Measurements from ENCODE around the gene NTSR2.

NTSR2 gene, protein sequence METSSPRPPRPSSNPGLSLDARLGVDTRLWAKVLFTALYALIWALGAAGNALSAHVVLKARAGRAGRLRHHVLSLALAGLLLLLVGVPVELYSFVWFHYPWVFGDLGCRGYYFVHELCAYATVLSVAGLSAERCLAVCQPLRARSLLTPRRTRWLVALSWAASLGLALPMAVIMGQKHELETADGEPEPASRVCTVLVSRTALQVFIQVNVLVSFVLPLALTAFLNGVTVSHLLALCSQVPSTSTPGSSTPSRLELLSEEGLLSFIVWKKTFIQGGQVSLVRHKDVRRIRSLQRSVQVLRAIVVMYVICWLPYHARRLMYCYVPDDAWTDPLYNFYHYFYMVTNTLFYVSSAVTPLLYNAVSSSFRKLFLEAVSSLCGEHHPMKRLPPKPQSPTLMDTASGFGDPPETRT

DNA sequence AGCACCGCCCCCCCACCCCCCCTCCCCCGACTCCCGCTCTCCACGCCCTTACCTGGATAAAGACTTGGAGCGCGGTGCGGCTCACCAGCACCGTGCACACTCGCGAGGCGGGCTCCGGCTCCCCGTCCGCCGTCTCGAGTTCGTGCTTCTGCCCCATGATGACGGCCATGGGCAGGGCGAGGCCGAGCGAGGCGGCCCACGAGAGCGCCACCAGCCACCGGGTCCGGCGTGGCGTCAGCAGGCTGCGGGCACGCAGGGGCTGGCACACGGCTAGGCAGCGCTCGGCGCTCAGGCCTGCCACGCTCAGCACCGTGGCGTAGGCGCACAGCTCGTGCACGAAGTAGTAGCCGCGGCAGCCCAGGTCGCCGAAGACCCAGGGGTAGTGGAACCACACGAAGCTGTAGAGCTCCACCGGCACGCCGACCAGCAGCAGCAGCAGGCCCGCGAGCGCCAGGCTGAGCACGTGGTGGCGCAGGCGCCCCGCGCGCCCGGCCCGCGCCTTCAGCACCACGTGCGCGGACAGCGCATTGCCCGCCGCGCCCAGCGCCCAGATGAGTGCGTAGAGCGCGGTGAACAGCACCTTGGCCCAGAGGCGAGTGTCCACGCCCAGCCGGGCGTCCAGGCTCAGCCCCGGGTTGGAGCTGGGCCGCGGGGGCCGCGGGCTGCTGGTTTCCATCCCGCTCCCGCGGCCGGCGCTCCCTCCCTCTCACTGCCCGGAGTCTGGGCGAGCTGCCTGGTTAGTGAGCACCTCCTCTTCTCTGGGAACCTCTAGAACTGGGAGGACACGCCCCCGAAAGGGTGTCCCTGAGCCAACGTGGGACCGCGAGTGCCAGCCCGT lies at the start of gene NTSR2:
TSS of gene NTSR2 (minus strand) at position 742 of the 838 bp plus-strand sequence. CDS start at position 676, 66 bp downstream.
- H3K4me3 ChIP-seq (ENCODE audit: low read length) = no peak within 1 kb of the TSS

DNA sequence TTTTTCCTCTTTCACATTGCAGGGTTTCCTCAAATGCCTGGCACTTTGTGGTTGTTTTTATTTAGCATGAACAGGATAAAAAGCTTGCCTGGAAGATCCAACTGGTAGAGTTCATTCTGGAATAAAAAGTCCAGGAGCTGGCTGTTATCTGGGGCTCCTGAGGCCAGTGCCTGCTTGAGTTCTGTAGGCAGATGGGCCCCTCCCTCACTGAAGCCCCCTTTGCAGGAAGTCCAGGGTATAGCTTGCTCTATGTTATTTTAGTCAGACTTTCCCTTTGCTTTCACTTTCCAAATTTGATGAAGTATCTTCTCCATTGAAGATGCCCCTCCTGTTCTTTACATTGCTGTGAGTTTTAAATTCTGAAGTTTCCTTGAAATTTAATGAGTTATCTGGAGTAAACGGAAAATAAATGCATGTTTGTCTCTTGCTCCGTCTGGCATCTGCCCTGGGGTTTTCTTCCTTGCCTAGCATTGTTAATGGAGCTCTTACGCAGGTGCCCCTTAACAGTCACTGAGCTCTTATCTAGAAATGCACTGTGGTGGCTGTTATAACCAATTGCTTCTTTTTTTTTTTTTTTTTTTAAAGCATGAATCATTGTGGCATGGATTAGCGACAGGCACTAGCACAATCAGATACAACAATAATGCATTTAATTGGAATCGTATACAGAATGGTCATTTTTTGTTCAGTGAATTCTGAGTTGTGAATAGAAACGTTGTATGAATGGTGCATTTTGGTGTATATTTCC lies 49.4 kb upstream of the NTSR2 start:
- no peak for TF ChIP-seq ZNF274 (IDR thresholded peaks at IDR 0.05; ENCODE audit: low read depth, low read length)
- no peak overlapping the region for H3K4me3 ChIP-seq (ENCODE audit: low read length)

More for the DNA sequence above, at the start of gene NTSR2:
- TF ChIP-seq ZNF274 (IDR thresholded peaks at IDR 0.05; ENCODE audit: low read depth, low read length) = no peak

DNA sequence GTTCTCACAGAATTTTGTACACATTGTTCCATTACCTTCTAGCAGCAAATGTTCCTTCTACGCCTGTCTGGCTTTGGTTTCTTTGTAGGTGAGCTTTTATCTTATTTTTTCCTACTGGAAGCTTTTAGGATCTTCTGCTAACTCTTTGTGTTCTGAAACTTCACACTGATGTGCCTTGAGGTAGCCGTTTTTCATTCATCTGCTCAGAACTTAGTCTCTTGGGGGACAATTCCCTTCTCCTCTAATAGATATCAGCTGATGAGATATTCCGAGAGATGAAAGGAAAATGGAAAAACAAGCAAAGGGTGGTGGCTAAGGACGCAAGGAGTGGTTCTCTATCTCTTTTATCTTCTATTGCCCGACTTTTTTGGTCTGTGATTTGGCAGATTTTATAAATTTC lies 48.6 kb upstream of the NTSR2 start:
- no peak overlapping the region for H3K4me3 ChIP-seq (ENCODE audit: low read length)
- no peak for TF ChIP-seq ZNF274 (IDR thresholded peaks at IDR 0.05; ENCODE audit: low read depth, low read length)

DNA sequence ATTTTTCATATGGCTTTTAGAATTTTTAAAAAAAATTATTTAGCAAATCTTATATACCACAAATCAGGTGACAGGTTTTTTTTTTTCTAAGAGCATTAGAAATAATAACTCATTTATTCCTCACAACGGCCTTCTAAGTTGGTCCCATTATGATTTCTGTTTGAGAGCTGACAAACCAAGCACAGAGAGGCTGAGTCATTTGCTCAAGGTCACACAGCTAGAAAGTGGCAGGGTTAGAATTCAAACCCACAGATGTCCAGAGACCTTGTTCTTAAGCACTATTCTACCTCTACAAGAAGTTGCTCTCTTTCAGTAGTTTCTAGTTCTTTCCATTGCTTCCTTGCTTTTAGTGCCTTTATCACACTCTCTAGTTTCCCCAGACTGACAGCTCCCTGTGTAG lies 47.6 kb upstream of the NTSR2 start:
- TF ChIP-seq ZNF274 (IDR thresholded peaks at IDR 0.05; ENCODE audit: low read depth, low read length) = no peak
- no peak overlapping the region for H3K4me3 ChIP-seq (ENCODE audit: low read length)

DNA sequence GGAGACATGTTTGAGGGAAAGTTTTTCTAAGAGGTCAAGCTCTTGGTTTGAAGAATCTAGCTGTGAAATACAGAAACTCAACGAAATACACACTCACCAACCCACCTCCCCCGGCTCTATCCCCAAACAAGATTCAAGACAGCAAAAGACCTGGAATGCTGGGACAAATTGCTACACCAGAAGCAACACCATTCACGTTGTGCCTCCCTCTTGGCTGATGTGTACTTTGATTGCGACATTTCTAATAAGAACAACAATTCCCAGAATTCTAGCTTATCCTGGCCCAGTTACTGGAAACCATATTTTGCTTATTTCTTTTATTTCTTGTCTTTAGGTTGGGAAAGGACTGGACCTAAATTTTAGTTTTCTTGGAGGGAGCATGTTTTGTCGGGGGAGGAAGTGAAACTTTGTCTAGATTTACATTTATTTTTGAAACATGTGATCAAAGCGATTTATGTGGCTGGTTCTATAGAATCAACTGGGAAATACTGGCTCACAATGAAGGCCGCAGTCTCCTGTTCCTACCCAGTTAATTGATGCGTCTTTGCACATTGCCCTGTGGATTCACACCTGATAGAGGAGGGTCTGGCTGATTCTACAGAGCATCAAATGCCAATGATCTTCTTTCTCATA lies 46.8 kb upstream of the NTSR2 start:
- TF ChIP-seq ZNF274 (IDR thresholded peaks at IDR 0.05; ENCODE audit: low read depth, low read length) = no peak
- H3K4me3 ChIP-seq (ENCODE audit: low read length) = no peak overlapping the region

DNA sequence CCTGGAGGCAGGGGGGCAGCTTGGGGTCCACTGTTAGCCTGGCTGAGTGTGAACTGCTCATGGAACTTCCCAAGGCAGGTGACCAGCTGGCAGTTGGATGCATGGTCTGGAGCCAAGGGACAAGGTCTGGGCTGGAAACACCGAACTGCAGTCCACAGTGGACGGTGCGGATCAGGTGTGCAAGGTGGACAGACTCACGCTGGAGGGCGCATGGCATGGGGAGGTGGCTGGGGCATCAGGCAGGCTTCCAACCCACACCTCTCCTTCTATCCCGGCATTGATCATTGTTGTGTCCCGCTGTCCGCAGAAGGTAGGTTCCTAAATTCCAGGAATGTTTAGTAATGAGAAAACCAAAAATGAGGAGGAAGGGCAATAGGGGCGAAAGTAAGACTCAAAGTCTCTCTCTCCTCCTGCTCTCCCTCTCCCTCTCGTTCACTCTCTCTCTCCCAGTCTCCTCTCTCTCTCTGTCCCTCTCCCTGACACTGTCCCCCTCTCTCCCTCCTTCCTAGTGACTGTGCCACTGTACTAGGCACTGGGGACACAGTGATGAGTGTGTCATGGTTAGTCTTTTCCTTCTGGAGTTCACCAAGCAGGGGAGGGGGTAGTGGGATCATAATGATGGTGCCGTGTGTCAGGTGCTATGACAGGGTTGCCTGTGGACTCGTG lies 46.1 kb upstream of the NTSR2 start:
- no peak overlapping the region for H3K4me3 ChIP-seq (ENCODE audit: low read length)
- TF ChIP-seq ZNF274 (IDR thresholded peaks at IDR 0.05; ENCODE audit: low read depth, low read length) = no peak

DNA sequence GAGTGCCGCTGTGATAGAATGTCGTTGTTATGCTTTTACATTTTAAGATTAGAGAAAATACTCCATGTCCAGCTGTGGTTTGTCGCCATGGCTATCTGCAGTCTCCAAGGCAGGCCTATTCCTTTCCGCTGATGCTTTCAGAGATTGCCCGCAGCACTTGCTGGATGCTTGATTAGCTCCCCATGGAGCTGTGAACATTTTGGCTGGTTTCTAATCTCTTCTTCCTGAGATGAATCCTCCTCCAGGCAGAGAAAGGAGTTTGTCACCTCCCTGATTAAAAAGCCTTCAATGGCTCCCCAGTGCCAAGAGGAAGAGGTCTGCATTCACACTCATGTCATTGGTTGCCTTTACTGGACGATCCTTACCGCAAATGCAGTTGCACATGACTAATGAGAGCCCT lies 43.8 kb upstream of the NTSR2 start:
- no peak for TF ChIP-seq ZNF274 (IDR thresholded peaks at IDR 0.05; ENCODE audit: low read depth, low read length)
- H3K4me3 ChIP-seq (ENCODE audit: low read length) = no peak overlapping the region

DNA sequence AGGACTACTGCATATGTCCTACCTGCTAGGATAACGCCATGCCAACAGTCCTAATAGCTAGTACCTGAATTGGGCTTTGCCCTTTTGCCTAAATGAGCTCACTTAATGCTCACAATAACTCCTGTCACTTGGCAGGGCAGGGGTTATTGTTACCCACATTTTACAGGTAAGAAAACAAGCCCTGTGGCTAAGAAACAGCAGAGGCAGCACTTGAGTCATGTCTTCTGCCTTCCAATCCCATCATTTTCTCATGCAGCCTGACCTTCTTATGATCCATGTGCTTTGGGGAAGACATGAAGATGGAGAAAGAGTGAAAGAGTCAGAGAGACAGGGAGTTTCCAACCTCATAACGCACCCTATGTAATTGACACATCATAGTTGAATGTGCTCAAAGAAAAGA lies 42.9 kb upstream of the NTSR2 start:
- no peak for TF ChIP-seq ZNF274 (IDR thresholded peaks at IDR 0.05; ENCODE audit: low read depth, low read length)
- H3K4me3 ChIP-seq (ENCODE audit: low read length) = no peak overlapping the region

DNA sequence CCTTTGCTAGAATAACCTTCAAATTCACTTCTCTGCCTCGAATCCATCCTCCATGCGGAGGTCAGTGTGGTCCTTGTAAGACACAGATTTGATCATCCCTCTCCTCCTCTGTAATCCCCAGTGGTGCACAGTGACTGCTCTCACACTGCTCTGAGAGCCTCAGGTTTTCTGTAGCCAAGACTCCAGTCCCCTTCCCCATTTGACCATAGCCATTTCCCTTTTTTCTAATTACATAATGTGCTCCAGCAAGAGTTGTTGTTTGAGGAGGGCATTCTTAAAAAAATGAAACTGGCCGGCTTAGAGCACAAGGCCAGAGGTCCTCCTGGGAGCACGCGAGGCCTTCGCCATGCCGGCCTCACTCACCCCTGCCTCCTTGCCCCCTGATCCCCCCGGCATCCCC lies 41.8 kb upstream of the NTSR2 start:
- no peak overlapping the region for H3K4me3 ChIP-seq (ENCODE audit: low read length)
- no peak for TF ChIP-seq ZNF274 (IDR thresholded peaks at IDR 0.05; ENCODE audit: low read depth, low read length)

DNA sequence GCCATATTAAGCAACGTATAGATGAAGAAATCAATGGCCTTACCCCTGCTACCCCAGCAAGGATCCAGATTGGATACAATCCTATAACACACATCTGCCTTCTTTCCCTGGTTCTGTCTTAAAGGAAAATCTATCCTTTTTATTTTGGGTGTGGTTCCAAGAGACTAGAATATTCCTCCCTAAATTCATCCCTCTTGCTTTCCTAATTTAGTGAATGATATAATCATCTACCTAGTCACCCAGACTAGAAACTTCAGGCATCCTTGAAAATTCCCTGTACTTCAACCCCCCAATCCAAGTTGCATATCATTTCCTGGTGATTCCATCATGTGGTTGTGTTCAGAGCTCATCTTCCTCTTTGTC lies 41.3 kb upstream of the NTSR2 start:
- no peak overlapping the region for H3K4me3 ChIP-seq (ENCODE audit: low read length)
- no peak for TF ChIP-seq ZNF274 (IDR thresholded peaks at IDR 0.05; ENCODE audit: low read depth, low read length)

DNA sequence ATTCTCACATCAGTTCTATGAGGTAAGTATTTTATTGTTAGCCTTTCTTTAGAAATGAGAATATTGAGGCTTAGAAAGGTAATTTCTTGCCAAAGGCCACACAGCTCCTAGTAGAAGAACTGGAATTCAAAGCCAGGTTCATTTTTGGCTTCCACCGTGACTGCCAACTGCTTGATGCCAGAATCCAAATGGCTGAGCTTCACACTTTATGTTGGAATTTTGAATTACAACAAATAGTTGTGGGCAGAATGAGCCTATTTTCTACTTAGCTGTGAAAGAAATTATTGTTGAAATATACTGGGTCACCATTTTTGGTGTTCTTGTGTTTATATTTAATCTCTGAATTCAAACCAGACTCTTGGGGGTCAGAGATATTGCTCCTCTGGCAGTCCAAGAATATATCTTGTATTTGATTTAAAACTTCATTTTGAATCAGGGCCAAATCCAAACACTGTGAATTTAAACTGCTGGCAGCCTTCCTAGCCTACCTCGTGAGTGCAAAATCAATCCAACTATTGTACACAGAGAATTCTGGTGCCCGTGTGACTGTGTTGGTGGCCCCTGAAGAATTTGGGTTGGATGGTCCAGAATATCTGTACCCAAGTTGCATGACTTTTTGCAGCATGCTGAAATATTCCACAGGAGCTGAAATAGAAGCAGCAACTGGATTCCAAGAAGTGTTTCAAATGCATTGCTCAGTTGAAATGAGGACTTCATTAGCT lies 40.8 kb upstream of the NTSR2 start:
- TF ChIP-seq ZNF274 (IDR thresholded peaks at IDR 0.05; ENCODE audit: low read depth, low read length) = no peak
- no peak overlapping the region for H3K4me3 ChIP-seq (ENCODE audit: low read length)

DNA sequence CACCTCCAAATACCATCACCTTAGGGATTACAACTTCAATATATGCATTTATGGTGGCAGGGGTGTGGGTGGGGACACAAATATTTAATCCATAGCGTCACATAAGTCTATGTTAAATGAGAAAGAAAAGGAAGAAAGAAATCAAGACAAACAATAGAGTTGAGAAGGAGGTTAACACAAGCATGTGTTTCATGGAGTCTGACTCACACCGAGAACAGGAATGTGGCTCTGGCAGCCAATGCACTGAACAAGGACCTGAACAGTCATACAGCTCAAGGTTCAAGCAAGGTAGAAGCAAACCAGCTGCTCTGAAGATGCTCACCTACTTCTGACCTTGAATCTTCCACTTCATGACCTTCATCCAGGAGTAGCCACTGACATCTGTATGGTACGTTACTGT lies 40.2 kb upstream of the NTSR2 start:
- TF ChIP-seq ZNF274 (IDR thresholded peaks at IDR 0.05; ENCODE audit: low read depth, low read length) = no peak

DNA sequence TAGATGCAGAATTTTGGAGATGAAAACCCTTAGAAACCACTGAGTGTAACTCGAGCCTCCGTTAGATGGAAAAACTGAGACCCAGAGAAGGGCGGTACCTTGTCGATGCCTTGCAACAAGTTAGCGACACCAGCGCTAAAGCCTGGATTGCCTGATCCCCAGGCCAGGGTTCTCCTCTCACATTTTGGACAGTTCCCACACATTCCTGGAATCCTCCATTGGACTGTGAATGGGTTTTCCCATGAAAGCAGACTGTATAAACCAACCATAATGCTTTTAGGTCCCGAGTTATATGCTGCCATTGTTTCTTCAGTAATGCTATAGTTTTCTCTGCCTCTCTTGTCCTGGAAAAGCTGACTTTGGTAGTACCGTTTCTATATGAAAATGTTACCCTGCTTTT lies 39.3 kb upstream of the NTSR2 start:
- no peak overlapping the region for H3K4me3 ChIP-seq (ENCODE audit: low read length)
- no peak for TF ChIP-seq ZNF274 (IDR thresholded peaks at IDR 0.05; ENCODE audit: low read depth, low read length)

More for the DNA sequence above, 40.2 kb upstream of the NTSR2 start:
- H3K4me3 ChIP-seq (ENCODE audit: low read length) = no peak overlapping the region

All from GM08714 (cell line).